CD4-positive, alpha-beta T cell (primary cell): Measurements from ENCODE around the gene LONRF3. TPM values are rescaled to one million over a fixed set of nuclear protein-coding genes. Genes with fewer than 3 reads are reported as not detected.

Experiments
- ATAC-seq: fragments of 200-7000 bp; cut with Tn5 transposase; one replicate; pipeline ENCODE4 v1.10.0; 2022; ENCODE audit warnings: mild to moderate bottlenecking; ENCODE audit not compliant: poor library complexity
- CTCF ChIA-PET: fragments of 350-600 bp; sonication (Branson Sonifier 250); formaldehyde crosslinking; loops from one replicate; lab custom pipeline; 2021; ENCODE audit warnings: antibody characterized with exemption, inconsistent platforms; lab: Charles Lee
- POLR2A ChIA-PET: fragments of 350-600 bp; sonication (Branson Sonifier 250); formaldehyde crosslinking; loops from one replicate; lab custom pipeline; 2021; ENCODE audit warnings: antibody characterized with exemption, inconsistent platforms; lab: Charles Lee
- DNase-seq, 14 experiments: peaks; one replicate each; pipeline ENCODE4 v3.0.0-alpha.2; 2013 to 2020; ENCODE audit warnings: mixed read lengths in 2 of 14
- H3K27ac ChIP-seq, 2 donors: one replicate each; pipeline versions ENCODE4 v1.5.1 to v1.7.0; 2013; ENCODE audit warnings: low read length in 2 of 2, low read depth in 1 of 2, mild to moderate bottlenecking in 1 of 2
- H3K27me3 ChIP-seq, 2 experiments: 1 replicate in 1 of 2; 2 replicates in 1 of 2; pipeline versions ENCODE4 v1.6.1 to v1.7.0; 2013; ENCODE audit warnings: low read length in 2 of 2, control low read depth in 1 of 2, mild to moderate bottlenecking in 1 of 2, moderate library complexity in 1 of 2; ENCODE audit not compliant: insufficient read depth in 2 of 2, control insufficient read depth in 1 of 2
- H3K36me3 ChIP-seq: one replicate; pipeline ENCODE4 v1.6.1; 2013; ENCODE audit warnings: low read length, control low read depth; ENCODE audit not compliant: insufficient read depth
- H3K4me1 ChIP-seq: one replicate; pipeline ENCODE4 v1.6.1; 2013; ENCODE audit warnings: low read length, control low read depth; ENCODE audit not compliant: insufficient read depth
- H3K4me3 ChIP-seq: one replicate; pipeline ENCODE4 v1.5.1; 2013; ENCODE audit warnings: mild to moderate bottlenecking, low read length, moderate library complexity
- H3K9me3 ChIP-seq, 2 experiments: 1 replicate in 1 of 2; 2 replicates in 1 of 2; pipeline versions ENCODE4 v1.6.1 to v1.7.0; 2013; ENCODE audit warnings: low read length in 2 of 2, mild to moderate bottlenecking in 2 of 2, control low read depth in 1 of 2, moderate library complexity in 1 of 2; ENCODE audit not compliant: control insufficient read depth in 1 of 2, insufficient read depth in 1 of 2
- H3K27ac Mint-ChIP-seq: one replicate; pipeline ENCODE4 v1.8.0; 2020; ENCODE audit warnings: mixed read lengths
- H3K27me3 Mint-ChIP-seq: one replicate; pipeline ENCODE4 v1.8.0; 2021; ENCODE audit warnings: mixed read lengths
- H3K36me3 Mint-ChIP-seq: one replicate; pipeline ENCODE4 v1.8.0; 2021; ENCODE audit warnings: low read depth, mixed read lengths
- H3K4me1 Mint-ChIP-seq: one replicate; pipeline ENCODE4 v1.8.0; 2021; ENCODE audit warnings: low read depth, mixed read lengths
- H3K4me3 Mint-ChIP-seq: one replicate; pipeline ENCODE4 v1.8.0; 2020; ENCODE audit warnings: mild to moderate bottlenecking, mixed read lengths
- H3K9me3 Mint-ChIP-seq: one replicate; pipeline ENCODE4 v1.8.0; 2020; ENCODE audit warnings: mixed read lengths
- CTCF ChIP-seq: fragments of 200-600 bp; IDR thresholded peaks from one replicate; pipeline ENCODE4 v1.8.0; 2022; ENCODE audit warnings: antibody characterized with exemption, mild to moderate bottlenecking
- intact Hi-C, 2 experiments: fragments of 100-400 bp; cut with DNase I in 1 of 2; cut with micrococcal nuclease in 1 of 2; formaldehyde crosslinking; loops; one replicate each; pipeline versions ENCODE4 v1.15.1 to v1.9.0; 2023 to 2025; cut with DNase I, micrococcal nuclease
- total RNA-seq, 174 experiments: library from RNA in 2 of 174; stranded (reverse) in 2 of 174; gene quantifications; one replicate each; pipeline ENCODE4 v1.2.3 and lab custom pipeline; 2021 to 2026

The LONRF3 gene
- total RNA-seq, 2 experiments from 2014 or later = 4.9 to 5.5 TPM

- CTCF ChIA-PET = interaction anchor here (0.8 to 1.5 kb wide), 9 partner anchors 10 to 249 kb away, joined by 3 to 7 read pairs (median 3); no protein-coding TSS in a partner anchor
- intact Hi-C loops = loop anchor here in 1 of 2 experiments (5.0 kb wide), 1 partner anchor 33 kb away; the partner anchor contains the start of gene LONRF3
- Histone ChIP-seq H3K9me3 (no peaks in the 10 kb centered on the region), H3K27ac (no peak overlapping the region), H3K4me3 (no peak overlapping the region), H3K4me1 (no peaks in the 10 kb centered on the region), H3K36me3 (peaks cover 3% of the 10 kb centered on the region), H3K27me3 (no peaks in the 10 kb centered on the region)
- H3K36me3 Mint-ChIP-seq = peaks cover 7% of the 10 kb centered on the region
- no peak overlapping the region for H3K27ac Mint-ChIP-seq
- H3K27me3 Mint-ChIP-seq = no peaks in the 10 kb centered on the region
- no peak overlapping the region for H3K4me3 Mint-ChIP-seq
- DNase-seq (peak; percentile 8 to 68 (median 44)), ATAC-seq (peak; percentile 77)
- POLR2A ChIA-PET = interaction anchor here (1.0 to 2.2 kb wide), 2 partner anchors 12 to 30 kb away, joined by 4 to 11 read pairs; partner anchors contain the start of gene LONRF3
- no peaks in the 10 kb centered on the region for H3K9me3 Mint-ChIP-seq
- H3K4me1 Mint-ChIP-seq = peaks cover 22% of the 10 kb centered on the region
- peak; percentile 70 for TF ChIP-seq CTCF
Observed at GRCh38 chrX:119004920-119005524, 30.6 kb downstream of the LONRF3 start.

- peaks cover 12% of the 10 kb centered on the region for H3K36me3 Mint-ChIP-seq
- intact Hi-C loops = loop anchor here in 1 of 2 experiments (5.0 kb wide), 1 partner anchor 35 kb away; the partner anchor contains the start of gene LONRF3
- no peak overlapping the region for H3K27ac Mint-ChIP-seq
- Histone ChIP-seq H3K4me1 (no peaks in the 10 kb centered on the region), H3K27ac (no peak overlapping the region), H3K4me3 (no peak overlapping the region), H3K27me3 (no peaks in the 10 kb centered on the region), H3K36me3 (peaks cover 6% of the 10 kb centered on the region), H3K9me3 (no peaks in the 10 kb centered on the region)
- CTCF ChIA-PET = no interaction called here
- no peak overlapping the region for H3K4me3 Mint-ChIP-seq
- H3K4me1 Mint-ChIP-seq = peaks cover 8% of the 10 kb centered on the region
- no peak for DNase-seq
- POLR2A ChIA-PET = no interaction called here
- TF ChIP-seq CTCF = no peak
- no peak for ATAC-seq
- no peaks in the 10 kb centered on the region for H3K9me3 Mint-ChIP-seq
- no peaks in the 10 kb centered on the region for H3K27me3 Mint-ChIP-seq
Observed at GRCh38 chrX:119007189-119007770, 32.9 kb downstream of the LONRF3 start.

DNA sequence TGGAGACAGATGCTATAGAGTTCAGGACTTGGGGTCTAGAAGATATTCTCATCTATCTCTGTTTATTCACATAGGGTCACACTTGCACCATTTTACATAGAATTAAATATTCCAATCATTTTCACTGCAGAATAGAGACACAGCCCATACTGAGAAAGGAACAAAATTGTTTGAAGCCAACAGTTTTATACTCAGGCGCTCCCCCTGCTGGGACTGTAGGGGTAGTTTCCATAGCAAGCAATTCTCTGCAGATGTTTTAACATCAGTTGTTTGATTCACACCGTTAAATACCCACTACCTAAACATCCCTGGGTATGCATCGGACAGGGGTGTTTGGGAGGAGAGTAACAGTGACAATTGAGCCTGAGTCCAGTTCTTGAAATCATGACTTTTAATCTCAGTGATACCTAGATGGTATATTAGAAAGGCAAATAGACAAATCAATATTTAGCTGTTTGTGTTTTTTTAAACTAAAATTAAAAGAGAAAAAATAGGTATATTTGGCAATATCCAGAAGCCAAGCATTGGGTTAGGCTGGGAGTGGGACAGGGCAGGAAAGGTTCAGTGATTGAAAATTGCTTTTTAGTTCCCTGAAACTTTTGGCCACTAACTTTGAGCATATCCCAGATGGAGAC lies 33.8 kb downstream of the LONRF3 start:
- TF ChIP-seq CTCF = peak; percentile 55
- Histone ChIP-seq H3K27ac (no peak overlapping the region), H3K4me1 (no peaks in the 10 kb centered on the region), H3K9me3 (no peaks in the 10 kb centered on the region), H3K27me3 (no peaks in the 10 kb centered on the region), H3K36me3 (peaks cover 6% of the 10 kb centered on the region), H3K4me3 (no peak overlapping the region)
- CTCF ChIA-PET = interaction anchor here (0.9 kb wide), 1 partner anchor 12 kb away, joined by 3 read pairs; no protein-coding TSS in a partner anchor
- H3K9me3 Mint-ChIP-seq = no peaks in the 10 kb centered on the region
- intact Hi-C loops = loop anchor here (1.0 to 5.0 kb wide), 3 partner anchors 36 to 161 kb away; partner anchors contain the start of gene LONRF3 (in 1 of the 2)
- no peaks in the 10 kb centered on the region for H3K27me3 Mint-ChIP-seq
- DNase-seq (peak; percentile 9 to 54 (median 26)), ATAC-seq (peak; percentile 52)
- H3K4me3 Mint-ChIP-seq = no peak overlapping the region
- no peak overlapping the region for H3K27ac Mint-ChIP-seq
- POLR2A ChIA-PET = interaction anchor here (1.0 kb wide), 1 partner anchor 86 kb away, joined by 4 read pairs; no protein-coding TSS in a partner anchor
- peaks cover 12% of the 10 kb centered on the region for H3K36me3 Mint-ChIP-seq
- peaks cover 8% of the 10 kb centered on the region for H3K4me1 Mint-ChIP-seq
